Measurements from ENCODE around the gene DAAM1. TPM values are rescaled to one million over a fixed set of nuclear protein-coding genes. Genes with fewer than 3 reads are reported as not detected.

DAAM1 gene
- total RNA-seq, 1 donor from 2014 or later: 42.0 TPM

- DNase-seq (ENCODE audit: extremely low spot score in 2 of 2): no peak
- Histone ChIP-seq H3K27me3 (no peaks in the 10 kb centered on the region), H3K4me1 (no peaks in the 10 kb centered on the region), H3K9me3 (no peaks in the 10 kb centered on the region), H3K27ac (no peak overlapping the region), H3K4me3 (no peak overlapping the region), H3K36me3 (no peaks in the 10 kb centered on the region)
- intact Hi-C loops (cut with DNase I): no loop called here
- TF ChIP-seq POLR2A (IDR thresholded peaks at IDR 0.05) (no peak), POLR2AphosphoS5 (IDR thresholded peaks at IDR 0.05; ENCODE audit: insufficient read depth in 1 of 2, low read depth in 1 of 2) (no peak), CTCF (IDR thresholded peaks at IDR 0.05) (no peak)
These were observed 202.9 kb downstream of the DAAM1 start for GRCh38 chr14:59391388-59391787.

- Histone ChIP-seq H3K27ac (no peak overlapping the region), H3K9me3 (no peaks in the 10 kb centered on the region), H3K36me3 (no peaks in the 10 kb centered on the region), H3K4me3 (no peak overlapping the region), H3K4me1 (no peaks in the 10 kb centered on the region), H3K27me3 (no peaks in the 10 kb centered on the region)
- intact Hi-C loops (cut with DNase I): no loop called here
- no peak for DNase-seq (ENCODE audit: extremely low spot score in 2 of 2)
- no peak for TF ChIP-seq POLR2AphosphoS5 (IDR thresholded peaks at IDR 0.05; ENCODE audit: insufficient read depth in 1 of 2, low read depth in 1 of 2)
- TF ChIP-seq CTCF (IDR thresholded peaks at IDR 0.05): no peak
- no peak for TF ChIP-seq POLR2A (IDR thresholded peaks at IDR 0.05)
These were observed 205.8 kb downstream of the DAAM1 start for GRCh38 chr14:59394268-59394667.

GRCh38 chr14:59395672-59396071, 207.2 kb downstream of the DAAM1 start:
- H3K27ac ChIP-seq: no peak overlapping the region
- H3K27me3 ChIP-seq: no peaks in the 10 kb centered on the region
- H3K4me3 ChIP-seq: no peak overlapping the region
- no peaks in the 10 kb centered on the region for H3K36me3 ChIP-seq
- H3K9me3 ChIP-seq: no peaks in the 10 kb centered on the region
- intact Hi-C loops (cut with DNase I): no loop called here
- no peak for DNase-seq (ENCODE audit: extremely low spot score in 2 of 2)
- TF ChIP-seq CTCF (IDR thresholded peaks at IDR 0.05): no peak
- no peak for TF ChIP-seq POLR2AphosphoS5 (IDR thresholded peaks at IDR 0.05; ENCODE audit: insufficient read depth in 1 of 2, low read depth in 1 of 2)
- TF ChIP-seq POLR2A (IDR thresholded peaks at IDR 0.05): no peak
- no peaks in the 10 kb centered on the region for H3K4me1 ChIP-seq

- no peaks in the 10 kb centered on the region for H3K36me3 ChIP-seq
- no peaks in the 10 kb centered on the region for H3K4me1 ChIP-seq
- intact Hi-C loops (cut with DNase I): no loop called here
- H3K4me3 ChIP-seq: no peak overlapping the region
- DNase-seq (ENCODE audit: extremely low spot score in 2 of 2): no peak
- TF ChIP-seq POLR2A (IDR thresholded peaks at IDR 0.05) (no peak), POLR2AphosphoS5 (IDR thresholded peaks at IDR 0.05; ENCODE audit: insufficient read depth in 1 of 2, low read depth in 1 of 2) (no peak), CTCF (IDR thresholded peaks at IDR 0.05) (no peak)
- no peaks in the 10 kb centered on the region for H3K27me3 ChIP-seq
- H3K9me3 ChIP-seq: no peaks in the 10 kb centered on the region
- H3K27ac ChIP-seq: no peak overlapping the region
These were observed 210.4 kb downstream of the DAAM1 start for GRCh38 chr14:59398841-59399240.

GRCh38 chr14:59406454-59407245, 218.2 kb downstream of the DAAM1 start:
- H3K9me3 ChIP-seq: no peaks in the 10 kb centered on the region
- DNase-seq (ENCODE audit: extremely low spot score in 2 of 2): no peak
- peak overlapping the region; percentile 68 for H3K27ac ChIP-seq
- intact Hi-C loops (cut with DNase I): loop anchor here (10.0 kb wide), 1 partner anchor 72 kb away; no protein-coding TSS in a partner anchor
- peaks cover 15% of the 10 kb centered on the region for H3K4me1 ChIP-seq
- no peak for TF ChIP-seq POLR2A (IDR thresholded peaks at IDR 0.05)
- TF ChIP-seq POLR2AphosphoS5 (IDR thresholded peaks at IDR 0.05; ENCODE audit: insufficient read depth in 1 of 2, low read depth in 1 of 2): peak in 1 of 2 donors; percentile 80
- no peaks in the 10 kb centered on the region for H3K27me3 ChIP-seq
- H3K4me3 ChIP-seq: no peak overlapping the region
- H3K36me3 ChIP-seq: no peaks in the 10 kb centered on the region
